HG03039 (cell line): ENCODE measurements around the gene SEMA4C.
A peak's percentile ranks its signal among the peaks of the same experiment; 100 is the strongest.
"Not testable (repeated sequence)": the region's sequence is repeated elsewhere in the genome, so short reads cannot be mapped to it uniquely, and the experiment has no call there.

Source experiments
- ATAC-seq: cut with Tn5 transposase; IDR thresholded peaks from one replicate; pipeline ENCODE4 v1.9.1; 2021; ENCODE audit warnings: mild to moderate bottlenecking, moderate library complexity; ENCODE audit not compliant: unreplicated experiment

SEMA4C gene

DNA sequence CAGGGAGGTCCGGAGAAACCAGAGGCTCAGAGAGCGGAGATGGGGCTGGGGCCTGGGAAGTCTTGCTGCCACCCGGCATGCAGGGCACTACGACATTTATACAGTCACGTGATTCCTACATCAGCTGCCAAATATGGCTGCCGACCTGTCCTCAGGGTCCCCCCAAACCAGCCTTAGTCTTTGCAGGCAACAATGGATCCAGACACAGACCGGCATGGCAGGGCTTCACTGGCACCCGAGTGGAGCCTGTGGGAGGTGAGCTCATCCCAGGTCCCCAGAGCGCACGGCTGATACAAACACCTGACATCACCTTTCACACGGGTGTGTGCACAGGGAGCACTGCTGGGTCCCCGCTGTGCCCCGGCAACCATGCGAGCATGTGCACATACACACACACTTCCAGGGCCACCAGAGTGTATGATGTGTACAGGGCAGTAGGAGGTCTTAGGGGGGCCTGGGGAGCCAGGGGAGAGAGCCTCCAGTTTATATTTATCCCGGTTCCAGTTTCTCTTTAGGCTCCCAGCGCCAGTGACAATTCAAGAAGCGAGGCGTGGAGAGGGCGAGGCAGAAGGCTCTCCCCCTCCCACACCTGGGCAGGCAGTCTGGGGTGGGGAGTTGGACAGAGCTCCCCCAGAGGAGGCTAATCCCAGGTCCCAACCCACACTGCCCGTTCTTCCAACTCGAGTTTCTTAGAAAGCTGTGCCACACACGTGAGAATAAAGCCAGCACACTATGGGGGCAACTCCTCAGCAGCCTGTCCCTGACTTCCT lies 2.7 kb downstream of the SEMA4C start:
- ATAC-seq: no peak

DNA sequence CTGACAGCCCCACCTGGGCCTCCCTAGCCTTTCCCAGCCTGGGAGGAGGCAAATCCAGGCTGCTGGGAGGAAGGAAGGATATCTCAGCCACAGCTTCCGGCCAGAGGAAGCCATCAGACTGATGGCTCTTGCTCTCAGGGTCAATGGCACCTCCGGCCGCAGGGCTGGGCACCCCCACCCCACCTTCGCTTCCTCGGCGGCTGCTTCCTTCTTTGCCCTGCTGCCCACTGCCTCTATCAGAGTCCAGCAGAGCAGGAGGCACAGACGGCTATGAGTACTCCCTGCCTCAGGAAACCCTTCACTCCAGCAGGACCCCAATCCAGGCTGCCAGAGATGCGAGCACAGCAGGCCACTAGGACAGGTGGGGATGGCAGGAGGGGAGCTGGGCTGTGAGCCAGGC lies 3.3 kb downstream of the SEMA4C start:
- no peak for ATAC-seq

DNA sequence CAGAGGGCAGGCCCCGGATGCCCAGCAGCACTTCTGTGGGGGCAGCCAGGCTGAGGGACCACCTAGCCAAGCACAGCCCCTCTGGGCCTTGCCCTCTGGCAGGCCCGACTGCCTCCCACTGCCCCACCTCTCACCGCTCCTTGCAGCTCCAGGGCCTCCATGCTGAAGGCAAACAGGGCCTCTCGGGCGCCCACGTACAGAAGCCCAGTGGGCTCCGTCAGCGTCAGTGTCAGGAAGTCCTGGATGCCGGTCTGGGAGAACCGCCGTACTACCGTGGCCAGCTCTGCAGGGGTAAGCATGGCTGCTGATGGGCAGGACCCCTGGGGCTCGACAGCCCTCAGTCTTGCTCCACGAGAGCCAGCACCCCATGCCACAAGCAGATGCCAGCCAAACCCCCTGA lies 3.7 kb downstream of the SEMA4C start:
- no peak for ATAC-seq

DNA sequence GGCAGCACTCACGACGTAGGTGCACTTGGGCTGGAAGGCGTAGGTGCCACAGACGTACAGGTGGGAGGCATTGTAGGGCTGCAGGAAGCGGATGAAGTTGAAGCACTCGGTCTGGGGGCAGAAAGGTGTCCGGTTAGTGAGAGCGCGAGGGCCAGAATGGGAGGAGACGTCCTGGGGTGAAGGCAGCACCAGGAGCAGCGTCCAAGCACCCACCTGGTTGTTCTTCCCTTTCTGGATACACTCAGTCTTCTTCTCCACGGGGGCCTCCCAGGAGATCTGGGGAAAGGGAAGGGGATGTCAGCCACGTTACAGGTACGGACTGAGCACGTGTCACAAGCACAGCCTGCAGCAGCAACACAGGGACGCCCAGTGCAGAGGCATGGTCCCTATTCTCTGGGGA lies 4.2 kb downstream of the SEMA4C start:
- ATAC-seq: no peak

- ATAC-seq: no peak
Measured at GRCh38 chr2:96864343-96865091, 5.4 kb downstream of the SEMA4C start.

DNA sequence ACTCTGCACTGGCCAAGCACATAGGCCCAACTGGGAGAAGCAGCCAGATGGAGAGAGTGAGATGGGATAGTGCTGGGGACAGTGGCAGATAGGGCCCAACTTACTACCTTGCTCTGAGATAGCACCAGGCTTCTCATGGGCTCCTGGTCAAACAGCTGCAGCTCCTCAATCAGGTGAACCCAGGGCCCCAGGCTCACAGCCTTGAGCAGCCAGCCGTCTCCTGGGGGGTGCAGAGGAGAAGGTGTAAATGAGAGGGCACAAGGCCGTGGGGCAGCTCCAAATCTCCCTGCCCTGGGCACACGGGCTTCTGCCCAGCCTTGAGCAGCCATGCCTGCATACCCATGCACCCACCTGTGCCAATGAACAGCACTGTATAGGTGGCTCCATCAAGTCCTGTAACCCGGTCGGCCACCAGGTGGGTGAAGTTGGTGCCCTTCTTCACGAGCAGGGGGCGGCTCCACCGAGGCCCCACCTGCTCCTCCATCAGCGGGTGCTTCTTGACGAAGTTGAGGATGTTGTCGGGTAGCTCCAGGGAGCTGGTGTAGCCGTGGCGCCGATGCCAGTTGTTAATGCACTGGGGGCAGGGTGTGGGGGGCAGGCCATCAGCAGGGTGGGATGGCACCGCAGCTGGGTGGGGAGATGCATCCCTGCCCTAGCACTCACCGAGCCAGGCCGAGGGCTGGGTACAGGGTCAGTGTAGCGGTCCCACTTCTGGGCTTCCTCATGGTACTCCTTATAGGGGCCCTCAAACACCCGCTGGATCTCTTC lies 6.1 kb downstream of the SEMA4C start:
- ATAC-seq: no peak

DNA sequence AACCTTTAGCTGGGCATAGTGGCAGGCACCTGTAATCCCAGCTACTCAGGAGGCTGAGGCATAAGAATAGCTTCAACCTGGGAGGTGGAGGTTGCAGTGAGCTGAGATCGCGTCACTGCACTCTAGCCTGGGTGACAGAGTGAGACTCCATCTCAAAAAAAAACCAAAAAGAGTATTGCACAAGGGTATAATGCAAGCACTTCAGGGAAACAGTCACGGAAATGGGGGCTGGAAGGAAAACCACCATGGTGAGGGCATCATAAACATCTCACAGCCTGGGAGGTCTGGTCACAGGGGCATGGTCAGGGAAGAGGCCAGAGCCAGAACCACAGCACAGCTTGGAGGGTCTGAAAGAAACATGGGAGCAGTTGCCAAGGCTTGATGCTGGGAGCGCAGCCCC lies 6.8 kb downstream of the SEMA4C start:
- not testable (repeated sequence) for ATAC-seq

GRCh38 chr2:96861074-96861473 lies 8.8 kb downstream of the SEMA4C start:
- no peak for ATAC-seq

- ATAC-seq: no peak
Measured at GRCh38 chr2:96860065-96861029, 9.5 kb downstream of the SEMA4C start.

DNA sequence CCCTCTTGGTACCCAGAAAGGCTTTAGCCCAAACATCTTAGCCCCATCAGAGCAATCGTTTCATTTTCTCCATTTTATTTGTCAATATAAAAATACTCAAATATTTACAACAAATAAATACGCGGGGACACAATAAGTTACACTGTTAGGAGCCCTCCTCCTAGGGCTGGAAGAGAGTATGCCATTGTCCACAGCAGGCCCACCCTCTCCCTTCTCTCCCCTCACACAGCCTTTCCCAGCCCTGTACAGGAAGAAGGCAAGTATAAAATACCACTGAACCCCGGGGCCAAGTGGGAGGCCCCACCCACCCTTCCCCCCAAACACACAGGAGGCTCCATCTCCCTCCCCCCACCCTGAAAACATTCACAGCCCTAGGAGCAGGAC lies 10.2 kb downstream of the SEMA4C start:
- ATAC-seq: no peak

DNA sequence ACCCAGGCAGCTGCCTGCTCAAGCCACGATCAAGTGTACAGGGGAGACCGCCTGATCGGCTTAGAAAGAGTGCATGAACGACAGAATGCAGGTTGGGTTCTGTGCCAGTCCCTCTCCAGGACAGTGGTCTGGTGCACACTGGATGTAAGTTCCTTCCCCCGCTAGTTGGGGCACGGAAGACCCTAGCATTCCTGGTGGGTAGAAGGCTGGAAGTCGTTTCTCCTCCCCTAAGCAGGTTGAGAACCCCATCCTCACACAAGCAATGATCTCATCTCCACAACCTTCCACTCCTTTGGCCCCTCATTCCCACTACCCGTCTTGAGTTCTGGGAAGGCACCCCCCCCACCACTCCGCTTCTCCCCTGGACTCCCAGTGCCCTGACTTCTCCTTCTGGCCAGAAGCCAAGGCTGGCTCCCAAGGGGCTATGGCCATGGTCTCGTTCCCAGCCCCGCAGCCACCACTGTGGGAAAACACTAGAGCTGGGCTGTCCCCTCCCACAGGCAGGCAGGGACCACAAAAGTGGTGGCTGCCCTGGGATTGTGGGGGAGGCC lies 10.7 kb downstream of the SEMA4C start:
- no peak for ATAC-seq

DNA sequence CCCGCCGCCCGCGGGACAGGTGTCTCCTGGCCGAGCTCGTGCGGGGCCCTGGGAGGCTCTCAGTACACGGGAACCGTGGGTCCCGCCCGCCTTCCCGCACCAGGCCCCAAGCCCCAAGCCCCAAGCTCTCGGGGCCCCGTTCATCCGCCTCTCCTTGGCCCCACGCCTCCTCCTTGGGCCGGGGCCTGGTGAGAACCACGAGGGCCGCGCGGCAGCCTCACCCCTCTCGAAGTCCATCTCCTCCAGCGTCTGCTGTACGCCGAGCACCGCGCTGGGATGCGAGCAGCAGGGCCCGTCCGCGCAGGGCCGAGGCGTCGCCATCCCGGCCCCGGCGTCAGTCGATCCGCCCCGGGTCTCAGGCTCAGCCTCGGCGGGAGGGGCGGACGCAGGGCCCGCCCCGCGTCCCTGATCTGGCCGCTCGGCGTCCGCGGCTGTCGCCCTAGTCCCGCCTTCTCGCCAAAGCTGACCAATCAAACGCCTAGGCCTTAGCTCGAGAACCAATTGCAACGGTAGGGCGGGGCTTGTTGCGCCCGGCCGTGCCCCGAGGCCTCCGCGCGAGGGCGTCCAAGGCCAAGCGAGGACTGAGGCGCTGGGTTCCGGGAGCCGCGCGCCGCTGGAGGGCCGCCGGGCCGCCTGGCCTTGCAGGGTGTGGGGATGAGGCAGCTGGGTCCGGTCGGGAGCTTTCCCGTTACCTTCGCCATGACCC lies 12.1 kb downstream of the SEMA4C start, which contains the start of gene ANKRD39:
ANKRD39 (minus strand) TSS at position 350 of the 706 bp plus-strand sequence; CDS start at position 321, 29 bp downstream.
- peak; percentile 90 for ATAC-seq

- ATAC-seq: no peak
Measured at GRCh38 chr2:96856776-96857666, 12.9 kb downstream of the SEMA4C start.

GRCh38 chr2:96853321-96853720 lies 16.6 kb downstream of the SEMA4C start:
- no peak for ATAC-seq

GRCh38 chr2:96852667-96853066 lies 17.2 kb downstream of the SEMA4C start:
- no peak for ATAC-seq

- no peak for ATAC-seq
Measured at GRCh38 chr2:96848264-96848663, 21.6 kb downstream of the SEMA4C start.

GRCh38 chr2:96847586-96847985 lies 22.3 kb downstream of the SEMA4C start:
- no peak for ATAC-seq

DNA sequence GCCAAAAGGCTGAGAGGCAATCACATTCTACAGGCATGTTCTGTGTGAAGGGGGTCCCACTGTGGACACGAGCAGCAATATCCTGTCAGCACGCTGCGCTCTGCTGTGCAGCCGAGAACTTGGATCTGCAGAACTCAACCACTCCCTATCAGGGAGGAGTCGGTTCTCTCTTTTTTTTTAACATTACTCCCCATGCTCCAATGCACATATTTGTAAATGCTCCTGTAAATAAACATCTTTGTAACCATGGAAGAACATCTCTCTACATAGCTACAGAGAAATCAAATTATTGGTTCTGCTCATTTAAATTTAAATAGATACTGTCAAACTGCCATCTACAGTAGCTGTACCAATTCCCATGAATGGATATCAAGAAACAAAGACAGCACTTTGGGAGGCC lies 23.1 kb downstream of the SEMA4C start:
- no peak for ATAC-seq
